ENCODE measurements around the gene MAP3K4. TPM values are rescaled to one million over a fixed set of nuclear protein-coding genes. Genes with fewer than 3 reads are reported as not detected.

MAP3K4 gene
- total RNA-seq, 2 donors from 2014 or later: 32.1 to 42.2 TPM

- Histone ChIP-seq H3K9ac (ENCODE audit: low read depth in 2 of 2, low read length in 2 of 2) (no peak overlapping the region), H3K27ac (no peak overlapping the region), H3K9me3 (no peaks in the 10 kb centered on the region), H3K36me3 (peaks cover 6% of the 10 kb centered on the region), H3K4me1 (no peaks in the 10 kb centered on the region), H3K4me3 (no peak overlapping the region), H3K27me3 (no peaks in the 10 kb centered on the region)
- no peak for DNase-seq
- TF ChIP-seq CTCF (IDR thresholded peaks at IDR 0.05): no peak
- intact Hi-C loops (cut with DNase I): no loop called here
Measured at GRCh38 chr6:161101517-161101916, 109.9 kb downstream of the MAP3K4 start.

GRCh38 chr6:161103475-161103874 is 111.9 kb downstream of the MAP3K4 start:
- Histone ChIP-seq H3K36me3 (peaks cover 6% of the 10 kb centered on the region), H3K9ac (ENCODE audit: low read depth in 2 of 2, low read length in 2 of 2) (no peak overlapping the region), H3K27me3 (no peaks in the 10 kb centered on the region), H3K9me3 (no peaks in the 10 kb centered on the region), H3K4me3 (no peak overlapping the region), H3K27ac (no peak overlapping the region), H3K4me1 (no peaks in the 10 kb centered on the region)
- DNase-seq: no peak
- TF ChIP-seq CTCF (IDR thresholded peaks at IDR 0.05): no peak
- intact Hi-C loops (cut with DNase I): no loop called here

GRCh38 chr6:161104966-161105365 is 113.4 kb downstream of the MAP3K4 start:
- no peak for DNase-seq
- TF ChIP-seq CTCF (IDR thresholded peaks at IDR 0.05): no peak
- H3K9ac ChIP-seq (ENCODE audit: low read depth in 2 of 2, low read length in 2 of 2): no peak overlapping the region

GRCh38 chr6:161105408-161105807 is 113.8 kb downstream of the MAP3K4 start:
- Histone ChIP-seq H3K9me3 (no peaks in the 10 kb centered on the region), H3K36me3 (peaks cover 6% of the 10 kb centered on the region), H3K4me1 (no peaks in the 10 kb centered on the region), H3K27me3 (no peaks in the 10 kb centered on the region), H3K27ac (no peak overlapping the region), H3K4me3 (no peak overlapping the region), H3K9ac (ENCODE audit: low read depth in 2 of 2, low read length in 2 of 2) (no peak overlapping the region)
- DNase-seq: no peak
- no peak for TF ChIP-seq CTCF (IDR thresholded peaks at IDR 0.05)
- intact Hi-C loops (cut with DNase I): no loop called here

More at GRCh38 chr6:161104966-161105365, 113.4 kb downstream of the MAP3K4 start:
- Histone ChIP-seq H3K4me1 (no peaks in the 10 kb centered on the region), H3K27ac (no peak overlapping the region), H3K36me3 (peaks cover 6% of the 10 kb centered on the region), H3K27me3 (no peaks in the 10 kb centered on the region), H3K9me3 (no peaks in the 10 kb centered on the region), H3K4me3 (no peak overlapping the region)
- intact Hi-C loops (cut with DNase I): no loop called here

GRCh38 chr6:161107779-161108730 is 116.5 kb downstream of the MAP3K4 start:
- no peak overlapping the region for H3K9ac ChIP-seq (ENCODE audit: low read depth in 2 of 2, low read length in 2 of 2)
- intact Hi-C loops (cut with DNase I): no loop called here
- no peaks in the 10 kb centered on the region for H3K4me1 ChIP-seq
- H3K27ac ChIP-seq: no peak overlapping the region
- no peak for TF ChIP-seq CTCF (IDR thresholded peaks at IDR 0.05)
- no peak overlapping the region for H3K4me3 ChIP-seq
- no peaks in the 10 kb centered on the region for H3K27me3 ChIP-seq
- H3K36me3 ChIP-seq: no peaks in the 10 kb centered on the region
- no peak for DNase-seq
- H3K9me3 ChIP-seq: no peaks in the 10 kb centered on the region

Measured in colonic mucosa (tissue), 4 donors.